Gastroesophageal sphincter (tissue), 4 donors: Measurements from ENCODE around the gene PCID2. TPM values are rescaled to one million over a fixed set of nuclear protein-coding genes. Genes with fewer than 3 reads are reported as not detected.
A peak's percentile ranks its signal among the peaks of the same experiment; 100 is the strongest.

Experiments used
- ATAC-seq: fragments of 150-250 bp; one replicate; pipeline ENCODE4 v1.9.1; 2016; ENCODE audit warnings: mild to moderate bottlenecking, moderate library complexity
- H3K27ac ChIP-seq, 4 donors: fragments of 200-600 bp; sonication (generic) in 3 of 4; 1 replicate in 3 of 4; 2 replicates in 1 of 4; pipeline ENCODE4 v1.5.1; 2016 to 2019
- H3K27me3 ChIP-seq: fragments of 200-600 bp; sonication (generic); one replicate; pipeline ENCODE4 v1.5.1; 2019
- H3K36me3 ChIP-seq, 2 donors: fragments of 200-600 bp; sonication (generic); one replicate each; pipeline ENCODE4 v1.5.1; 2019; ENCODE audit warnings: control low read depth in 1 of 2
- H3K4me1 ChIP-seq, 3 donors: fragments of 200-600 bp; sonication (generic); 1 replicate in 2 of 3; 2 replicates in 1 of 3; pipeline ENCODE4 v1.5.1; 2016 to 2019; ENCODE audit warnings: control low read depth in 2 of 3
- H3K4me3 ChIP-seq, 2 donors: fragments of 200-600 bp; sonication (generic); one replicate each; pipeline ENCODE4 v1.5.1; 2019; ENCODE audit warnings: mild to moderate bottlenecking in 1 of 2, moderate library complexity in 1 of 2
- H3K9me3 ChIP-seq, 3 donors: fragments of 200-600 bp; sonication (generic); one replicate each; pipeline ENCODE4 v1.5.1; 2017 to 2019; ENCODE audit warnings: control low read depth in 2 of 3
- CTCF ChIP-seq, 4 experiments: fragments of 200-600 bp in 2 of 4; fragments of 450-650 bp in 2 of 4; sonication (generic) in 1 of 4; IDR thresholded peaks; one replicate each; pipeline ENCODE4 v1.5.1; 2017 to 2019; ENCODE audit warnings: antibody characterized with exemption in 4 of 4, mild to moderate bottlenecking in 2 of 4, moderate library complexity in 2 of 4
- EP300 ChIP-seq: sonication (generic); formaldehyde crosslinking; IDR thresholded peaks from one replicate; pipeline ENCODE4 v1.6.1; 2017; ENCODE audit warnings: antibody characterized with exemption, mild to moderate bottlenecking
- POLR2A ChIP-seq, 2 donors: fragments of 450-650 bp; IDR thresholded peaks; one replicate each; pipeline ENCODE4 v1.6.1; 2017; ENCODE audit warnings: antibody characterized with exemption in 2 of 2, mild to moderate bottlenecking in 2 of 2, moderate library complexity in 1 of 2
- POLR2AphosphoS5 ChIP-seq: sonication (generic); formaldehyde crosslinking; IDR thresholded peaks from one replicate; pipeline ENCODE4 v1.6.1; 2017; ENCODE audit warnings: antibody characterized with exemption
- WGBS, 2 donors: methylation state at CpG; one replicate each; pipeline ENCODE4 v1.1.5; 2018; ENCODE audit warnings: low coverage in 1 of 2; 5-methylcytosine and 5-hydroxymethylcytosine counted together
- total RNA-seq, 4 donors: library from RNA; depleted of rRNA; stranded (reverse); fragments of >200 nt; gene quantifications; one replicate each; pipeline ENCODE4 v1.1.0, GENCODE V29; 2016

Gene PCID2
- total RNA-seq, 4 donors from 2014 or later = 43.7 to 76.0 (median 48.8) TPM

- no peaks in the 10 kb centered on the region for H3K27me3 ChIP-seq
- peaks cover 0 to 25% (median 7%) of the 10 kb centered on the region in 3 donors for H3K4me1 ChIP-seq
- no peaks in the 10 kb centered on the region for H3K9me3 ChIP-seq
- H3K36me3 ChIP-seq = no peaks in the 10 kb centered on the region
- peak overlapping the region in 1 of 4 donors; percentile 83 for H3K27ac ChIP-seq
- TF ChIP-seq POLR2AphosphoS5 (no peak), CTCF (IDR thresholded peaks at IDR 0.05) (no peak), POLR2A (IDR thresholded peaks at IDR 0.05) (no peak), EP300 (no peak)
- H3K4me3 ChIP-seq = peak overlapping the region in 1 of 2 donors; percentile 44
- ATAC-seq = no peak
- WGBS, 2 donors = 13 to 27% methylated on average over 2 of the region's 2 CpGs
These were observed 55.8 kb downstream of the PCID2 start for GRCh38 chr13:113152691-113152983.

- 64 to 71% methylated on average over 17 to 21 of the region's 28 CpGs for WGBS, 2 donors
- H3K27me3 ChIP-seq = no peaks in the 10 kb centered on the region
- H3K9me3 ChIP-seq = no peaks in the 10 kb centered on the region
- H3K27ac ChIP-seq = no peak overlapping the region
- ATAC-seq = peak; percentile 10
- H3K36me3 ChIP-seq = no peaks in the 10 kb centered on the region
- peak overlapping the region in 1 of 2 donors; percentile 44 for H3K4me3 ChIP-seq
- TF ChIP-seq POLR2A (IDR thresholded peaks at IDR 0.05) (no peak), CTCF (IDR thresholded peaks at IDR 0.05) (no peak), EP300 (no peak)
- H3K4me1 ChIP-seq = peaks cover 0 to 25% (median 7%) of the 10 kb centered on the region in 3 donors
These were observed 56.5 kb downstream of the PCID2 start for GRCh38 chr13:113151745-113152690.

DNA sequence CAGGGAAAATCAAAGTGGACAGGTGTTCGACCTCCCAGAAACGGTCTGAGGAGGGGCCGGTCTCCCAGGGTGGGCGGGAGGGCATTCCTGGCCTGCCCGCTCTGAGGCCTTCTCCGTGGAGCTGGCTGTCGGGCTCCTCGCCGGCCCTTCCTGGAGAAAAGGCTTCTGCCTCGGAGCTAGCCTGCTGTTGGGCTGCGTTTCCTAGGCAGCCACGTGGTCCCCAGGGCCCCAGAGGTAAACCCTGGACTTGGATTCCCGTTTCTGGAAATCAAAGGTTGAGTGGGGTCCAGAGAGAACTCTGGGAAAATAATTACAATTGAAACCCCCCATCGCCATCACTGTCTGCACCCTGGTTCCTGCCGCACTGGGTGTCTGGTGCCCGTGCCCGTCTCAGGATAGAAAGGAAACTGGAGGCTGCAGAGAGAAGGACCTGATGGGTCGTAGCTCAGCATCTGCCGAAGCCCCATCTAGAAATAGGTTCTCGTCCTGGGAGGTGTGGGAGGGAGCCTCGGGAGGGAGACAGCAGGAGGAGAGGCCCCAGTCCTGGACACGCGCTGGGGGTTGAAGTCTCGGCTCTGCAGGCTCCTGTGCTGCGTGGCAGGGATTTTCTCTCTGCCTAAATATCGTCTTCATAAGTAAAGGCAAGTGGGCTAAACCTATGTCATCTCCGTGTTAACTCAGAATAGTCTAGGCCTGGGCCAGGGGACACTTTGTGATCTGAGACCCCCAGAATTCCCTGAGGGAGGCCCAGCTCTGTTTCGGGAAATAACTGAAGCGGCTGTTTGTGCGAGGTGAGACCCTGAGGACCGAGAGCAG, 57.7 kb downstream of the PCID2 start:
- H3K4me3 ChIP-seq = no peak overlapping the region
- H3K36me3 ChIP-seq = no peaks in the 10 kb centered on the region
- 83 to 86% methylated on average over 1 to 12 of the region's 31 CpGs for WGBS, 2 donors
- peaks cover 0 to 25% (median 7%) of the 10 kb centered on the region in 3 donors for H3K4me1 ChIP-seq
- TF ChIP-seq POLR2AphosphoS5 = no peak
- TF ChIP-seq EP300 = no peak
- no peak for TF ChIP-seq CTCF (IDR thresholded peaks at IDR 0.05)
- no peak for TF ChIP-seq POLR2A (IDR thresholded peaks at IDR 0.05)
- ATAC-seq = no peak
- H3K27me3 ChIP-seq = no peaks in the 10 kb centered on the region
- no peaks in the 10 kb centered on the region for H3K9me3 ChIP-seq
- H3K27ac ChIP-seq = no peak overlapping the region

GRCh38 chr13:113149711-113150549, 58.5 kb downstream of the PCID2 start:
- no peak for TF ChIP-seq POLR2A (IDR thresholded peaks at IDR 0.05)
- TF ChIP-seq POLR2AphosphoS5 = no peak
- TF ChIP-seq CTCF (IDR thresholded peaks at IDR 0.05) = no peak
- TF ChIP-seq EP300 = no peak
- Histone ChIP-seq H3K27me3 (no peaks in the 10 kb centered on the region), H3K36me3 (no peaks in the 10 kb centered on the region), H3K4me1 (peaks cover 0 to 23% (median 7%) of the 10 kb centered on the region in 3 donors), H3K9me3 (no peaks in the 10 kb centered on the region), H3K4me3 (no peak overlapping the region), H3K27ac (no peak overlapping the region)
- 85 to 98% methylated on average over 6 to 9 of the region's 26 CpGs for WGBS, 2 donors
- ATAC-seq = no peak
